Liver (tissue), 3 donors: ENCODE results near the gene BMAL1.

ENCODE experiments used
- CTCF ChIP-seq: fragments of 150-350 bp; IDR thresholded peaks from 2 replicates; pipeline ENCODE4 v1.5.1; 2017; ENCODE audit warnings: improper control_type of control experiment, low read depth, low read length; ENCODE audit not compliant: missing input control
- GABPA ChIP-seq, 2 donors: IDR thresholded peaks in 1 of 2; conservative IDR thresholded peaks in 1 of 2; 2 replicates each; pipeline ENCODE4 v1.6.1; 2016; ENCODE audit warnings: antibody characterized with exemption in 2 of 2, mild to moderate bottlenecking in 1 of 2, moderate library complexity in 1 of 2
- TAF1 ChIP-seq: conservative IDR thresholded peaks from 2 replicates; pipeline ENCODE4 v1.6.1; 2016; ENCODE audit warnings: antibody characterized with exemption, mild to moderate bottlenecking
- donor health status: healthy.
- donor health status: healthy.

GRCh38 chr11:13314676-13315394 lies 37.2 kb downstream of the BMAL1 start:
- no peak for TF ChIP-seq TAF1
- no peak for TF ChIP-seq CTCF
- TF ChIP-seq GABPA (IDR thresholded peaks at IDR 0.05 in 1 of 2, conservative IDR thresholded peaks at IDR 0.05 in 1 of 2) = no peak
